ENCODE data around the gene SLC38A3. TPM values are rescaled to one million over a fixed set of nuclear protein-coding genes. Genes with fewer than 3 reads are reported as not detected.

SLC38A3 gene
- total and polyA plus RNA-seq, 9 of the 15 experiments (the other 6 are each of a cell fraction or from before 2014, with no cell fraction given) = 0.09 to 0.38 (median 0.16) TPM; not detected in 6

- no peak overlapping the region for H3K4me3 ChIP-seq
- ChIA-PET CTCF (ENCODE audit: low intra/inter-chr PET ratio) (interaction anchor here (1.5 kb wide), 1 partner anchor 40 kb away, joined by 3 read pairs; no protein-coding TSS in a partner anchor), POLR2A (no interaction called here)
- 24% methylated on average over 6 of the region's 7 CpGs for WGBS (ENCODE audit: insufficient coverage, low coverage, missing lambda C conversion rate)
- no peaks in the 10 kb centered on the region for H3K27me3 ChIP-seq (ENCODE audit: control insufficient read depth in 2 of 2, insufficient read depth in 2 of 2, low read length in 2 of 2)
- peak overlapping the region in 1 of 2 experiments; percentile 81; a peak in 2 of 4 replicates for H3K9ac ChIP-seq (ENCODE audit: insufficient read depth in 1 of 2, low read depth in 2 of 2, low read length in 2 of 2)
- in situ Hi-C loops (cut with MboI) = no loop called here
- DNase-seq (ENCODE audit: extremely low read depth in 1 of 4, low spot score in 3 of 4) (no peak), FAIRE-seq (no peak), ATAC-seq (no peak)
- H3K4me2 ChIP-seq (ENCODE audit: insufficient read depth, low read length) = no peak overlapping the region
- H3K4me1 ChIP-seq (replicated peaks in 1 of 2; ENCODE audit: control insufficient read depth in 2 of 2, insufficient read depth in 2 of 2, low read length in 2 of 2) = peaks cover 3 to 54% of the 10 kb centered on the region in 2 experiments; a peak in 4 of 5 replicates
- H3K27ac ChIP-seq (ENCODE audit: extremely low read depth, low read depth, low read length) = no peak overlapping the region
- TF ChIP-seq, protein P1, sequence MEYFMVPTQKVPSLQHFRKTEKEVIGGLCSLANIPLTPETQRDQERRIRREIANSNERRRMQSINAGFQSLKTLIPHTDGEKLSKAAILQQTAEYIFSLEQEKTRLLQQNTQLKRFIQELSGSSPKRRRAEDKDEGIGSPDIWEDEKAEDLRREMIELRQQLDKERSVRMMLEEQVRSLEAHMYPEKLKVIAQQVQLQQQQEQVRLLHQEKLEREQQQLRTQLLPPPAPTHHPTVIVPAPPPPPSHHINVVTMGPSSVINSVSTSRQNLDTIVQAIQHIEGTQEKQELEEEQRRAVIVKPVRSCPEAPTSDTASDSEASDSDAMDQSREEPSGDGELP (CRISPR knock-in tag; IDR thresholded peaks at IDR 0.05; ENCODE audit: borderline replicate concordance) = no peak
- no peak for TF ChIP-seq NR4A1 (CRISPR knock-in tag; IDR thresholded peaks at IDR 0.05)
- TF ChIP-seq NR4A1 (tag; IDR thresholded peaks at IDR 0.05) = no peak
- TF ChIP-seq CCAR2 (IDR thresholded peaks at IDR 0.05; ENCODE audit: low read depth, low read length) = no peak
- TF ChIP-seq, protein P2, sequence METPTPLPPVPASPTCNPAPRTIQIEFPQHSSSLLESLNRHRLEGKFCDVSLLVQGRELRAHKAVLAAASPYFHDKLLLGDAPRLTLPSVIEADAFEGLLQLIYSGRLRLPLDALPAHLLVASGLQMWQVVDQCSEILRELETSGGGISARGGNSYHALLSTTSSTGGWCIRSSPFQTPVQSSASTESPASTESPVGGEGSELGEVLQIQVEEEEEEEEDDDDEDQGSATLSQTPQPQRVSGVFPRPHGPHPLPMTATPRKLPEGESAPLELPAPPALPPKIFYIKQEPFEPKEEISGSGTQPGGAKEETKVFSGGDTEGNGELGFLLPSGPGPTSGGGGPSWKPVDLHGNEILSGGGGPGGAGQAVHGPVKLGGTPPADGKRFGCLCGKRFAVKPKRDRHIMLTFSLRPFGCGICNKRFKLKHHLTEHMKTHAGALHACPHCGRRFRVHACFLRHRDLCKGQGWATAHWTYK (CRISPR knock-in tag; IDR thresholded peaks at IDR 0.05) = peak; percentile 47; the same call in 1 of the 2 replicates
- no peaks in the 10 kb centered on the region; the same call in 1 of the 2 replicates for H4K20me1 ChIP-seq (replicated peaks; ENCODE audit: control insufficient read depth, insufficient read depth, low read length)
- BruUV-seq (replicated peaks) = no TSS peak
- no peaks in the 10 kb centered on the region for H3K9me3 ChIP-seq (replicated peaks; ENCODE audit: control insufficient read depth, insufficient read depth, low read depth, low read length)
- no peaks in the 10 kb centered on the region for H3K9me1 ChIP-seq (ENCODE audit: control insufficient read depth, insufficient read depth, low read length)
- H2AFZ ChIP-seq (ENCODE audit: low read depth, low read length) = no peak overlapping the region
- intact Hi-C loops (cut with micrococcal nuclease) = no loop called here
- no peaks in the 10 kb centered on the region for H3K79me2 ChIP-seq (ENCODE audit: control insufficient read depth, insufficient read depth, low read length)
- H3K36me3 ChIP-seq (ENCODE audit: control insufficient read depth, insufficient read depth, low read length) = no peaks in the 10 kb centered on the region
Observed at GRCh38 chr3:50266836-50267235, 61.8 kb downstream of the SLC38A3 start.

Data from K562 (cell line).